HG02973 (cell line): Measurements from ENCODE around the gene MRPL14.
"Not testable (repeated sequence)": the region's sequence is repeated elsewhere in the genome, so short reads cannot be mapped to it uniquely, and the experiment has no call there.

Experiments used
- ATAC-seq: cut with Tn5 transposase; IDR thresholded peaks from one replicate; pipeline ENCODE4 v1.9.1; 2021; ENCODE audit warnings: moderate library complexity; ENCODE audit not compliant: unreplicated experiment

The MRPL14 gene

DNA sequence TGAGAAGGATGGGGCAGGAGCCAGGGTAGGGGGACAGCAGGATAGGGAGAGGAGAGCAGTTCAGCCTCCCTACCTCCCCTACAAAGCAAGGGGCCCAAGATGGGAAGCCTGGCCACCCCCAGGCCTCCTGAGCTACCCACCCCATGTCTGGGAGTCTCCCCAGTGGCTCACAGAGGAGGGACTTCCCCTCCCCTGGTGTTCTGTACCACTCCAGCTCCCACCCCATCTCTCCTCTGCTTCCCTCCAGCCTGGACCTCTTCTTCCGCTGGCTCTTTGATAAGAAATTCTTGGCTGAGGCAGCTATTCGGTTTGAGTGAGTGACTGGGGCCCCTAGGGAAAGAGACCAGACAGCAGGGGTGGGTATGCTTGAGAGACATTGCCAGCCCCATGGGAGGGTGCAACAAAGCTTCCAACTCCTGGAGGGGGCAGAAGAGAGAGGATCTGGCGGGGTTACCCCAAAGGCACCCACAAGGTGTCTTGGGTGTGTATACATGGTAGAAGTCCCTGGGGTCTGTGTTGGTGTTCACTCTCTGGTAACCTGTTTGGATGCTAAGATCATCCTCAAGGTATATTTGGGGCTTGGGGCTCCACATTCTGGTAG, 23.2 kb upstream of the MRPL14 start:
- no peak for ATAC-seq

- ATAC-seq, result no peak
Observed at GRCh38 chr6:44149369-44150012, 22.2 kb upstream of the MRPL14 start.

- ATAC-seq, result no peak
Observed at GRCh38 chr6:44148306-44148705, 21.1 kb upstream of the MRPL14 start.

DNA sequence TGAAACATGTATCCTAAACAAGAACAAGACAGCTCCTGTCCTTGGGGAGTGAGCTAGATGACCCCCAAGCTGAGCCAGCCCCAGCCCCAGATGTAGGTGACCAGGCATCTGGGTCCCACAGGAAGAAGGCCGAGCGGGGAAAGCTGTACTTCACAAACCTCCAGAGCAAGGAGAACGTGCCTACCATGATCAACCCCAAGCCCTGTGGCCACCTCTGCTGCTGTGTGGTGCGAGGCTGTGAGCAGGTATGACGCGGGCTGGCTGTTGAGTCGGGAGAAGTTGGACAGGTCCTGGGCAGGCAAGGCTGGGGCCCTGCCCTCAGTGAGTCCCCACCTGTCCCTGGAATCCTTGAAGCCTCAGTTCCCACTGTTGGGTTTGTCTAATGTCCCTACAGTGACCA, 20.0 kb upstream of the MRPL14 start:
- ATAC-seq, result no peak

- ATAC-seq, result no peak
Observed at GRCh38 chr6:44146685-44147084, 19.4 kb upstream of the MRPL14 start.

DNA sequence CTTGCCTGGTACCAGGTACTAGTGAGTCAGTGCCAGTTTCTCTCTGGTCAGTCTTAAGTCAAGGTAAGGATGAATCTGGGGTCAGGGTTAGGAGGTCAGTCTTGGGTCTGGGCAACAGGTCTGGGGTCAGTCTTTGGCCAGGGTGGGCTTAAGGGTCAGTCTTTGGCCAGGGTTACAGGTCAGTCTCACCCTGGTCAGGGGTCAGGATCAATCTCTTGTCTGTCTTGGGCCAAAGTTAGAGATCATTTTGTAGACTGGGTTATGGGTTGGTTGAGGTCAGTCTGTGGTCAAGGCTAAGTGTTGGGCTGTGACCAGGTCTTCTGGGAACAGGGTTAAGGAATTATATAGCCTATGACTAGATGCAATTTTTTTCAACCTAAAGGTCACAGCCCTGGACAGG, 18.6 kb upstream of the MRPL14 start:
- ATAC-seq, result no peak

GRCh38 chr6:44144536-44144935, 17.3 kb upstream of the MRPL14 start:
- not testable (repeated sequence) for ATAC-seq

DNA sequence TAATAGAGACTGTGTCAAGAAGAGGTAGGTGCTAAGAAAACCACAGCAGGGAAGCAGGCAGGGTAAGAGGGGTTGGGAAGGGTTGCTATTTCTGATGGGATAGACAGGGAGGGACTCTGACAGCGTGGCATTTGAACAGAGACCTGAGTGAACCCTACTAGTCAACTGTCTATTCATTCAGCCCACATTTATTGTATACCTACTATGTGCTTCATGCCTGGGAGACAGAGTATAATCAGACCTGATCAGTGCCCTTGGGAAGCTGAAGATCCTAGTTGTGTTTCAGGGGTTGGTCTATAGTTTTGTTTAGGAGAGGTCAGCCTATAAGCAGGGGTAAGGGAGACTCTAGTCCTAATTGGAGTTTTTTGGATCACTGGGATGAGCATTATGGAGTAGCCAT, 16.5 kb upstream of the MRPL14 start:
- no peak for ATAC-seq

DNA sequence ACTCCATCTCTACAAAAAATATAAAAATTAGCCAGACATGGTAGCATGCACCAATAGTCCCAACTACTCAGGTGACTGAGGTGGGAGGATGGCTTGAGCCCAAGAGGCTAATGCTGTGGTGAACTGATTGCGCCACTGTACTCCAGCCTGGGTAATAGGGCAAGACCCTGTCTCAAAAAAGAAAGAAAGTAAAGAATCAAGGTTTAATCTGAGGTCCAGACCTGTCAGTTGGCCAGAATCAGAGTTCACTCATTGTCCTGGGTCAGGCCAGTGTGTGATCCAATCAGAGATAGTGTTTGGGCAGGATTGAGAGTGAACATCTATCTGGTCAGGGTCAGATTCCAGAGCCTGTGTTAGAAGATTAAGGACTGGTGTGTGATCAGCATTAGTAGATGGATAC, 15.6 kb upstream of the MRPL14 start:
- ATAC-seq, result no peak

DNA sequence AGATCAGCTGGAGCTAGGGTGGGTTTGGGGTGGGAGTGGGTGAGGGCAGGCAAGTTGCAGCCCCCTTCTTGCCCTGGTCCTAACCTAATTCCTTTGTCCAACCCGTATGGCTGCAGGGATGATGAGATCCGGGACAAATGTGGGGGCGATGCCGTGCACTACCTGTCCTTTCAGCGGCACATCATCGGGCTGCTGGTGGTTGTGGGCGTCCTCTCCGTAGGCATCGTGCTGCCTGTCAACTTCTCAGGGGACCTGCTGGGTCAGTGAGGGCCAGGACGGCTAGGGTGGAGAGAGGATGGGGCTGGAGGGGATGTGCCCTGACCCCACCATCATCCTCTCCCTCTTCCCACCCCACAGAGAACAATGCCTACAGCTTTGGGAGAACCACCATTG, 12.1 kb upstream of the MRPL14 start:
- no peak for ATAC-seq

- ATAC-seq, result no peak
Observed at GRCh38 chr6:44138717-44139350, 11.6 kb upstream of the MRPL14 start.

DNA sequence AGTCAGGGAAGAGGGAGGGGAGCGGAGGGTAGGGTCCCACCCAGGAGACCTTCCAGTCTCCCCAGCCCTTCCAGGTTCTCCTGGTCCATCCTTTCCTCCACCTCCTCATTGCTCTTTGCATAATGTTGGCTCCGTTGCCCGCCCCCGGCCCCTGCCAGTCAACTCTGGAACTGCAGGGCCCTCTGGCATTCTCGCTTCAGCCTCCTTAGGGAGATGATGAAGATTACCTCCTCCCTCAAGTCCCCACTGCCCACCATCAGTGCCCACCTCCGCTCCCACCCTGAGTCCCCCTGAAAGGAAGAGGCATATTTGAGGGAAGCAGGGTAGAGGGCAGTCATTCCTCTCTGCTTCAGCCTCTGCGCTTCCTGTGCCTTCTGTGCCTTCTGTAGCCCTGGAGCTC, 8.6 kb upstream of the MRPL14 start:
- ATAC-seq, result no peak

GRCh38 chr6:44135173-44135758, 8.0 kb upstream of the MRPL14 start:
- no peak for ATAC-seq

- ATAC-seq, result no peak
Observed at GRCh38 chr6:44133981-44134711, 6.9 kb upstream of the MRPL14 start.

GRCh38 chr6:44133003-44133931, 6.0 kb upstream of the MRPL14 start:
- ATAC-seq, result no peak

GRCh38 chr6:44132476-44132875, 5.2 kb upstream of the MRPL14 start:
- no peak for ATAC-seq

GRCh38 chr6:44131892-44132291, 4.6 kb upstream of the MRPL14 start:
- ATAC-seq, result no peak

- ATAC-seq, result no peak
Observed at GRCh38 chr6:44129841-44130322, 2.6 kb upstream of the MRPL14 start.

GRCh38 chr6:44128020-44128917, 1.0 kb upstream of the MRPL14 start:
- no peak for ATAC-seq
